ENCODE results near the gene FAF2. TPM values are rescaled to one million over a fixed set of nuclear protein-coding genes. Genes with fewer than 3 reads are reported as not detected.
A peak's percentile ranks its signal among the peaks of the same experiment; 100 is the strongest.
"Not testable (repeated sequence)": the region's sequence is repeated elsewhere in the genome, so short reads cannot be mapped to it uniquely, and the experiment has no call there.

The FAF2 gene
- total RNA-seq, result 10 to 100 TPM; 47.3 to 50.5 TPM

- ATAC-seq (peak; percentile 96 to 98), DNase-seq (ENCODE audit: low spot score) (peak; percentile 98)
- Mint-ChIP-seq H3K27ac (peak within 1 kb of the TSS; percentile 94 to 99), H3K4me1 (ENCODE audit: low read depth in 2 of 2) (peaks cover 22 to 37% of the 10 kb centered on the region in 2 donors), H3K27me3 (no peaks in the 10 kb centered on the region), H3K36me3 (peaks cover 5% of the 10 kb centered on the region), H3K4me3 (peak within 1 kb of the TSS; percentile 95), H3K9me3 (no peaks in the 10 kb centered on the region)
Observed at GRCh38 chr5:176447978-176448608, at the start of gene FAF2. TSS of gene FAF2 (plus strand) at chr5:176448385. CDS start at chr5:176448408, 23 bp downstream.

- no peaks in the 10 kb centered on the region for H3K27me3 Mint-ChIP-seq
- H3K36me3 Mint-ChIP-seq, result no peaks in the 10 kb centered on the region
- no peak overlapping the region for H3K27ac Mint-ChIP-seq
- ATAC-seq (peak in 1 of 2 donors; percentile 40), DNase-seq (ENCODE audit: low spot score) (no peak)
- H3K4me3 Mint-ChIP-seq, result no peak overlapping the region
- H3K9me3 Mint-ChIP-seq, result no peaks in the 10 kb centered on the region
- H3K4me1 Mint-ChIP-seq (ENCODE audit: low read depth in 2 of 2), result peaks cover 0 to 6% of the 10 kb centered on the region in 2 donors
Observed at GRCh38 chr5:176400382-176401156, 47.6 kb upstream of the FAF2 start.

GRCh38 chr5:176401281-176402205, 46.6 kb upstream of the FAF2 start:
- H3K27ac Mint-ChIP-seq, result no peak overlapping the region
- H3K36me3 Mint-ChIP-seq, result no peaks in the 10 kb centered on the region

GRCh38 chr5:176405656-176406435, 42.3 kb upstream of the FAF2 start:
- H3K36me3 Mint-ChIP-seq, result peaks cover 6% of the 10 kb centered on the region
- H3K27me3 Mint-ChIP-seq, result no peaks in the 10 kb centered on the region
- H3K4me3 Mint-ChIP-seq, result no peak overlapping the region
- DNase-seq (ENCODE audit: low spot score) (no peak), ATAC-seq (no peak)
- H3K9me3 Mint-ChIP-seq, result no peaks in the 10 kb centered on the region
- H3K4me1 Mint-ChIP-seq (ENCODE audit: low read depth in 2 of 2), result peaks cover 0 to 6% of the 10 kb centered on the region in 2 donors
- H3K27ac Mint-ChIP-seq, result no peak overlapping the region

More at GRCh38 chr5:176401281-176402205, 46.6 kb upstream of the FAF2 start:
- no peaks in the 10 kb centered on the region for H3K9me3 Mint-ChIP-seq
- no peaks in the 10 kb centered on the region for H3K27me3 Mint-ChIP-seq
- peaks cover 0 to 9% of the 10 kb centered on the region in 2 donors for H3K4me1 Mint-ChIP-seq (ENCODE audit: low read depth in 2 of 2)
- H3K4me3 Mint-ChIP-seq, result no peak overlapping the region
- ATAC-seq, result no peak
- DNase-seq (ENCODE audit: low spot score), result no peak

GRCh38 chr5:176406436-176407052, 41.6 kb upstream of the FAF2 start:
- Mint-ChIP-seq H3K36me3 (peaks cover 6% of the 10 kb centered on the region), H3K9me3 (no peaks in the 10 kb centered on the region), H3K27ac (no peak overlapping the region), H3K4me3 (no peak overlapping the region), H3K27me3 (no peaks in the 10 kb centered on the region), H3K4me1 (ENCODE audit: low read depth in 2 of 2) (peaks cover 0 to 13% of the 10 kb centered on the region in 2 donors)
- ATAC-seq (no peak), DNase-seq (ENCODE audit: low spot score) (no peak)

GRCh38 chr5:176407456-176408251, 40.5 kb upstream of the FAF2 start:
- DNase-seq (ENCODE audit: low spot score), result no peak
- Mint-ChIP-seq H3K4me1 (ENCODE audit: low read depth in 2 of 2) (peaks cover 0 to 16% of the 10 kb centered on the region in 2 donors), H3K4me3 (no peak overlapping the region), H3K27ac (no peak overlapping the region), H3K27me3 (no peaks in the 10 kb centered on the region), H3K36me3 (peaks cover 6% of the 10 kb centered on the region), H3K9me3 (no peaks in the 10 kb centered on the region)
- no peak for ATAC-seq

GRCh38 chr5:176408252-176408573, 40.0 kb upstream of the FAF2 start:
- ATAC-seq; H3K9me3 Mint-ChIP-seq; DNase-seq (ENCODE audit: low spot score); H3K4me3 Mint-ChIP-seq; H3K27ac Mint-ChIP-seq; H3K27me3 Mint-ChIP-seq; H3K36me3 Mint-ChIP-seq: not testable (repeated sequence)
- H3K4me1 Mint-ChIP-seq (ENCODE audit: low read depth in 2 of 2), result peaks cover 0 to 21% of the 10 kb centered on the region in 2 donors

- H3K4me3 Mint-ChIP-seq, result no peak overlapping the region
- H3K9me3 Mint-ChIP-seq, result no peaks in the 10 kb centered on the region
- H3K27ac Mint-ChIP-seq, result no peak overlapping the region
- peaks cover 6% of the 10 kb centered on the region for H3K36me3 Mint-ChIP-seq
- H3K27me3 Mint-ChIP-seq, result no peaks in the 10 kb centered on the region
- DNase-seq (ENCODE audit: low spot score) (no peak), ATAC-seq (no peak)
- H3K4me1 Mint-ChIP-seq (ENCODE audit: low read depth in 2 of 2), result peaks cover 0 to 21% of the 10 kb centered on the region in 2 donors
Observed at GRCh38 chr5:176408590-176408989, 39.6 kb upstream of the FAF2 start.

- Mint-ChIP-seq H3K27me3 (no peaks in the 10 kb centered on the region), H3K36me3 (peaks cover 6% of the 10 kb centered on the region), H3K9me3 (no peaks in the 10 kb centered on the region), H3K4me3 (no peak overlapping the region), H3K27ac (no peak overlapping the region), H3K4me1 (ENCODE audit: low read depth in 2 of 2) (peaks cover 4 to 26% of the 10 kb centered on the region in 2 donors)
- no peak for ATAC-seq
- DNase-seq (ENCODE audit: low spot score), result no peak
Observed at GRCh38 chr5:176409765-176410164, 38.4 kb upstream of the FAF2 start.

GRCh38 chr5:176410486-176411180, 37.6 kb upstream of the FAF2 start:
- H3K27me3 Mint-ChIP-seq, result no peaks in the 10 kb centered on the region
- peaks cover 6% of the 10 kb centered on the region for H3K36me3 Mint-ChIP-seq
- DNase-seq (ENCODE audit: low spot score) (no peak), ATAC-seq (no peak)
- H3K4me3 Mint-ChIP-seq, result no peak overlapping the region
- H3K9me3 Mint-ChIP-seq, result no peaks in the 10 kb centered on the region
- peaks cover 13 to 31% of the 10 kb centered on the region in 2 donors for H3K4me1 Mint-ChIP-seq (ENCODE audit: low read depth in 2 of 2)
- H3K27ac Mint-ChIP-seq, result no peak overlapping the region

GRCh38 chr5:176412517-176413254, 35.5 kb upstream of the FAF2 start:
- Mint-ChIP-seq H3K4me3 (no peak overlapping the region), H3K27ac (peak overlapping the region in 1 of 2 donors; percentile 49), H3K9me3 (no peaks in the 10 kb centered on the region), H3K36me3 (peaks cover 6% of the 10 kb centered on the region), H3K27me3 (no peaks in the 10 kb centered on the region), H3K4me1 (ENCODE audit: low read depth in 2 of 2) (peaks cover 18 to 39% of the 10 kb centered on the region in 2 donors)
- DNase-seq (ENCODE audit: low spot score) (no peak), ATAC-seq (no peak)

Data from natural killer cell treated with Interleukin-12 subunit alpha and Interleukin-12 subunit beta and Interleukin-15 and Interleukin-18, amount 100 ng/mL, for 72 hours (primary cell).